Ishikawa (cell line): ENCODE data around the gene ATRNL1.

Experiments
- CEBPB ChIP-seq: IDR thresholded peaks from 2 replicates; pipeline ENCODE4 v1.6.1; 2012
- CREB1 ChIP-seq: IDR thresholded peaks from 2 replicates; pipeline ENCODE4 v1.6.1; 2012; ENCODE audit warnings: low read depth
- EGR1 ChIP-seq: IDR thresholded peaks from 2 replicates; pipeline ENCODE4 v1.6.1; 2012
- EP300 ChIP-seq: IDR thresholded peaks from 2 replicates; pipeline ENCODE4 v1.6.1; 2012; ENCODE audit warnings: borderline replicate concordance
- FOXM1 ChIP-seq: IDR thresholded peaks from 2 replicates; pipeline ENCODE4 v1.6.1; 2012; ENCODE audit warnings: low read depth, borderline replicate concordance
- NFIC ChIP-seq: IDR thresholded peaks from 2 replicates; pipeline ENCODE4 v1.6.1; 2012
- RAD21 ChIP-seq: IDR thresholded peaks from 2 replicates; pipeline ENCODE4 v1.6.1; 2012; ENCODE audit warnings: low read depth
- TAF1 ChIP-seq: IDR thresholded peaks from 2 replicates; pipeline ENCODE4 v1.6.1; 2012; ENCODE audit warnings: low read depth, mild to moderate bottlenecking
- TCF12 ChIP-seq: IDR thresholded peaks from 2 replicates; pipeline ENCODE4 v1.6.1; 2012; ENCODE audit warnings: low read depth
- TF ChIP-seq, protein P1 (sequence below): IDR thresholded peaks from 2 replicates; pipeline ENCODE4 v1.6.1; 2012
- TF ChIP-seq, protein P2 (sequence below): IDR thresholded peaks from 2 replicates; pipeline ENCODE4 v1.6.1; 2012; ENCODE audit warnings: low read depth, mild to moderate bottlenecking

DNA sequence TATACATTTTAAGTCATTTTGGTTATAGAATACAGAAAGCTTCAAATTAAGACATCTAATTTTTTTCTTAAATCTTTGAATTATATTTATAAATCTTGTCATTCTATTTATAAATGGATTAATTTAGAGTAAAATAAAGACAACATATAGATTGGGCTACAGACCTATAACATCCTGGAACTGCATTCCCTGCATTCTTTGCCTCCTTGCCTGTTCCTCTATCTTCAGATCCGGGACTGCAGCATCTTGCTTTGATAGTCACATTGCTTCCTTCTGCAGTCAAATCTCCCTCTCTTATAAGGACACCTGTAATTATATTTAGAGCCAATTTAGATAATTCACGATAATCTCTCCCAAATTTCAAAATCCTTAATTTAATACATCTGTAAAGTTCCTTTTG, 64.2 kb downstream of the ATRNL1 start:
- TF ChIP-seq FOXM1, result no peak
- TF ChIP-seq EP300, result no peak
- TF ChIP-seq TCF12, result no peak
- no peak for TF ChIP-seq TAF1
- TF ChIP-seq, protein P1, sequence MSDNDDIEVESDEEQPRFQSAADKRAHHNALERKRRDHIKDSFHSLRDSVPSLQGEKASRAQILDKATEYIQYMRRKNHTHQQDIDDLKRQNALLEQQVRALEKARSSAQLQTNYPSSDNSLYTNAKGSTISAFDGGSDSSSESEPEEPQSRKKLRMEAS, result no peak
- TF ChIP-seq EGR1, result no peak
- TF ChIP-seq, protein P2, sequence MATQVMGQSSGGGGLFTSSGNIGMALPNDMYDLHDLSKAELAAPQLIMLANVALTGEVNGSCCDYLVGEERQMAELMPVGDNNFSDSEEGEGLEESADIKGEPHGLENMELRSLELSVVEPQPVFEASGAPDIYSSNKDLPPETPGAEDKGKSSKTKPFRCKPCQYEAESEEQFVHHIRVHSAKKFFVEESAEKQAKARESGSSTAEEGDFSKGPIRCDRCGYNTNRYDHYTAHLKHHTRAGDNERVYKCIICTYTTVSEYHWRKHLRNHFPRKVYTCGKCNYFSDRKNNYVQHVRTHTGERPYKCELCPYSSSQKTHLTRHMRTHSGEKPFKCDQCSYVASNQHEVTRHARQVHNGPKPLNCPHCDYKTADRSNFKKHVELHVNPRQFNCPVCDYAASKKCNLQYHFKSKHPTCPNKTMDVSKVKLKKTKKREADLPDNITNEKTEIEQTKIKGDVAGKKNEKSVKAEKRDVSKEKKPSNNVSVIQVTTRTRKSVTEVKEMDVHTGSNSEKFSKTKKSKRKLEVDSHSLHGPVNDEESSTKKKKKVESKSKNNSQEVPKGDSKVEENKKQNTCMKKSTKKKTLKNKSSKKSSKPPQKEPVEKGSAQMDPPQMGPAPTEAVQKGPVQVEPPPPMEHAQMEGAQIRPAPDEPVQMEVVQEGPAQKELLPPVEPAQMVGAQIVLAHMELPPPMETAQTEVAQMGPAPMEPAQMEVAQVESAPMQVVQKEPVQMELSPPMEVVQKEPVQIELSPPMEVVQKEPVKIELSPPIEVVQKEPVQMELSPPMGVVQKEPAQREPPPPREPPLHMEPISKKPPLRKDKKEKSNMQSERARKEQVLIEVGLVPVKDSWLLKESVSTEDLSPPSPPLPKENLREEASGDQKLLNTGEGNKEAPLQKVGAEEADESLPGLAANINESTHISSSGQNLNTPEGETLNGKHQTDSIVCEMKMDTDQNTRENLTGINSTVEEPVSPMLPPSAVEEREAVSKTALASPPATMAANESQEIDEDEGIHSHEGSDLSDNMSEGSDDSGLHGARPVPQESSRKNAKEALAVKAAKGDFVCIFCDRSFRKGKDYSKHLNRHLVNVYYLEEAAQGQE, result no peak
- no peak for TF ChIP-seq CEBPB
- no peak for TF ChIP-seq NFIC
- no peak for TF ChIP-seq RAD21
- no peak for TF ChIP-seq CREB1
